HG03342 (cell line): ENCODE measurements around the gene MYL11.

Experiments used
- ATAC-seq: cut with Tn5 transposase; IDR thresholded peaks from one replicate; pipeline ENCODE4 v1.9.1; 2021; ENCODE audit warnings: mild to moderate bottlenecking, moderate library complexity; ENCODE audit not compliant: unreplicated experiment

Gene MYL11

DNA sequence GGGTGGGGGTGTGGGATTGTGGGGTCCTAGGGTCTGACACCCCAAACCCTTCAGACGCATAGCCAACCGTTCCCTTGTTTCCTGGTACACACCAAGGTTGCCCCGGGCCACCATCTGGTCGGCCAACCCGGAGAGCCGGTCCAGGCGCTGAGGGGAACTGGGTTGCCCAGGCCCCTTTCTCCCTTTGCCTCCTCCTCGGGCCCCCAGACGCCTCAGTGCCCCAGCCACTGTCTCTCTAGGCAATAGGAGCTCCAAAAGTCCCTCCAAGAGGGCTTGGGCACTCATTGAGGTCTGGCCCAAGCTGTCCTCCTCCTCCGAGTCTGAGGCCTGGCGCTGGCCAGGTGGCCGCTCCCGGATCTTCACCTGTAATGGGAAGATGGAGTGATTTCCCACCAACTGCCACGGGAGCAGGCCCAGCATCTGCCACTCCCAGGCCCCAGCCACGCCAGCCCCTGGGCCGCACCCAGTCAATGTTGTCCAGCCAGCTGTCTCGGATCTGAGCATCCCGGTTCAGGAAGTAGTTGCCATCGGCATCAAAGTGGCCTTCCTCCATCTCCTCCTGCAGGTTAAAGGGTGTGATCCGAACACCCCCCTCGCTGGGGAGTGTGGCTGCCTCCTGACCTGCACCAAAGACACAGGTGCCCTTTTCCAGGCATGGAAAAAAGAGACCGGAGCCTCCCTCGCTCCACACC lies 21.0 kb upstream of the MYL11 start:
- ATAC-seq, result no peak

- ATAC-seq, result no peak
Measured at GRCh38 chr16:30354423-30355143, 20.0 kb upstream of the MYL11 start.

- peak; percentile 60 for ATAC-seq
Measured at GRCh38 chr16:30355144-30355953, 19.3 kb upstream of the MYL11 start, which contains the start of gene CD2BP2. CD2BP2 (minus strand) TSS chr16:30355308; CDS start chr16:30354681, 627 bp downstream.

- no peak for ATAC-seq
Measured at GRCh38 chr16:30355954-30356308, 18.7 kb upstream of the MYL11 start.

- no peak for ATAC-seq
Measured at GRCh38 chr16:30356401-30357084, 18.1 kb upstream of the MYL11 start.

DNA sequence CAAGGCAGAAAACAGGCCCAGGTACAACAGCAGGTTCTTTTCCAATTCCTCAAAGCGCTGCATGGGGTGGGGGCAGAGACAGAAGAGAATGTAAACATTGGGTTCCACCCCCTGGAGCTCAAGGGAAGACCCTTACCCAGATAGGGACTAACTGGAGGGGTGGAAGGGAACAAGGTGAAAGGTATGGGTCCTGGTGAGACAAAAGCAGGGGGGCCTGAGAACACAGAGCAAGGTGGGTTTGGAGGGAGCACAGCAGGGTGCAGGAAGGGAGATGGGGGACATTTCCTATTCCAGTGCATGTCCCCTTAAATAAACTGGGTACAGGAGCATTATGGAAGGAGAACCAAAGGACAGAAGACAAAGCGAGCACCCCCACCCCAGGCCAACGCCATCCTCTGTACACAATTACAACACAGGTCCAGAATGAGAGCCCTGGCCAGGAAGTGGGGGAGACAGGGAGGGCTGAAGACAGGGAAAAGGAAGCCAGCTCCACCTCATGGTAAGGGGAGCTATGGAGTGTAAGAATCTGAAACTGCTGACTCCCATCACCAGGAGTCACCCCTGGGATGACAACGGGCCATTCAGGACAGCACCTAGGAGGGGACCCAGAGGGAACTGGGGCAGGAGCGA lies 17.4 kb upstream of the MYL11 start:
- no peak for ATAC-seq

GRCh38 chr16:30357715-30358576 lies 16.7 kb upstream of the MYL11 start:
- ATAC-seq, result no peak

DNA sequence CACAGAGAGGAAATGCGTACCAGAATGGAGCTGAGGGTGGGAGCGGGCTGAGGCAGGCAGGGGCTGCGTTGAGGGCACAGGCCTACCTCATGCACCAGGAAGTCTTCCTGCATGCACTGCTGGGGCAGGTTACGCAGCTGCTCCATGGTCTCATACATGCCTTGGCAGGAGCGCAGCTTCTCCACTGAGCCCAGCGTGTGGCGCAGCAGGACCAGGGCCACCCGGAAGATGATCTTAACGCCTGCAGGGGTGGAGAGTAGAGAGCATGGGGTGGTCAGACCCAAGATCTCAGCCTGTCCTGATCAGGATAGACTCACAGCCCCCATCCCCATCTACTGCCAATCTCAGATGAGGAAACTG lies 16.0 kb upstream of the MYL11 start:
- no peak for ATAC-seq

- ATAC-seq, result no peak
Measured at GRCh38 chr16:30358990-30359870, 15.4 kb upstream of the MYL11 start.

DNA sequence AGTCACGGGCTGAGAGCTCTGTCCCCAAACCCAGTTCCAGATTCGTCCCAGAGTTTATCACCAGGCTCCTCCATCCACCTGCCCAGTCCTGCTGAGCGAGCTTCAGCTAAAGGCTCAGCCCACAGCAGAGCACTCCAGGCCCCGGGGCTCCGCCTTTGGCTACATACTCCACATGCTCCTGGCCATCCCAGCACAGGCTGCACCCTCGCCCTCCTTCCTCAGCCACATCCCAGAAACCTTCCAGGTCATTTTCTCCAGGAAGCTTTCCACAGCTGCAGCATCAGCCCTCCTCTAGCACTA lies 14.8 kb upstream of the MYL11 start:
- ATAC-seq, result no peak

DNA sequence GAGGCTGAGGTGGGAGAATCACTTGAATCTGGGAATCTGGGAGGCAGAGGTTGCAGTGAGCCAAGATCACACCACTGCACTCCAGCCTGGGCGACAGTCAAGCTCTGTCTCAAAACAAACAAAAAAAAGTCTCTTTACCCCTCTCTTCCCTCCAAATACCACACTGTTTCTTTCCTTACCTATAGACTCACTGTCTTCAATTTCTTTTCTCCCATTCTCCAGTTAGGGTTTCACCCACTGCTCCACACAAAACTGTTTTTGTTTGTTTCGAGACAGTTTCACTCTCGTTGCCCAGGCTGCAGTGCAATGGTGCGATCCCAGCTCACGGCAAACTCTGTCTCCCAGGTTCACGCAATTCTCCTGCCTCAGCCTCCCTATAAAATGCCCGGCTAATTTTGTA lies 13.4 kb upstream of the MYL11 start:
- ATAC-seq, result no peak

DNA sequence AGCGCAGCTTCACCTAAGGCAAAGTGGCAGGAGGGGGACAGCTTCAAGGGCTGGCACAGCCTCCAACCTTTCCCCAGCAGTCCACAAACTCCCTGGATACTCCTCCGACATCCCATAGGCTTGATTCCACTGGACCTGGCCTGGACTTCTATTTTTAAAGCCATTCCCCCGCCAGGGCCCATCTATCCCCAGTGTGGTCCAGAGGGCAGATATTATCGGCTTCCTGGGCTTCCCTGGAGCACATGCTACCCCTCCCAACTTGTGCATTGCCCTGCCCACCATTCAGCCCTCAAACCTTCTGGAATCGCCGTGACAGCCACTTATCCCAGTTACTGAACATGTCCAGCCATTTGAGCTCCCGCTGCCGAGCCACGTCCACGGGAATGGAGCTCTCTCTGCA lies 9.4 kb upstream of the MYL11 start:
- ATAC-seq, result no peak

DNA sequence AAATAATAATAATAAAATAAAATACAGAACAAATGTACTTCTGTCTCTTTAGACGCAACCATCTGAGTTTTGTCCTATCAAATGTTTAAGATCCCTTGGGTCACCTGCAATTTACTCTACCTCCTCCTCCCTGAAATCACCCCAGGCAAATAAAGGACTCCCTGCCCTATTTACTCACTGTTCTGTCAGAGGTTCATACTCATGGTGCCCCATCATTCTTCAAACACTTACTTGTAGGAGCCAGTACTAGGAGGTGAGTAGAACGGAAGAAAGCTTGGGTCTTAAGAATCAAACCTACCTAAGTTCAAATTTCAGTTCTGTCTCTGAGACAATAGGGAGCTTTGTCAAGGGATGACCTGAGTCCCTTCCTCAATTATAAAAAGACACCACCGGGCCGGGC lies 8.1 kb upstream of the MYL11 start:
- no peak for ATAC-seq

- no peak for ATAC-seq
Measured at GRCh38 chr16:30367349-30368009, 7.1 kb upstream of the MYL11 start.

DNA sequence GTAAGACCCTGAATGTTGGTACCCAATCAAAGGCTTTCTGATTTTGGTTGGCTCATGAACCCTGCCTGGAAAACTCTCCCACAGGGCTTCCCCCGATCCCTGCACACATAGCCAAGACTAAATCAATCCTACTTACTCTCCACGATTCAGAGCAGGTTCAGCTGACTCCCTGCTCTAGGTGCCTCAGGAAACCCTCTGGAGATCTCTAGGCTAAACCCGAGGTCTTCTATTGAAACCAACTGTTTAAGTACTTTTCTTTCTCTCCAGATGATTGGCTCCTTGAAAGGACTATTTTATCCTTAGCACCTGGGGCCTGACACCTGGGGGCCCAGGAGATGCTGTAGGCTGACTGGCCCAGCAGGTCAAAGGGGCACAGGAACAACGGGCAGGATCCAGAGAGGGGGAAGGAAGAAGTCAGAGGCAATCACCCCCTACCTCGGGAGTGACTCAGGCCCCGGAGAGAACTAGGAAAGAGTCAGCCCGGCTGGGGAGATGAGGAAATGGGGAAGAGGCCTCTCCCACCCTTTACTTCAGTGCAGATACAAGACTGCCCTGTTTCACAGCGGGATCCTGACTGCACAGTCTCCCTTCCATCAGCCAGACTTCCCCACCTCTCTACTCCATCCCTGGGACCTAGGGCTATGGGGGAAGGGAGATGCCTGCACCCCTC lies 6.3 kb upstream of the MYL11 start:
- no peak for ATAC-seq

- no peak for ATAC-seq
Measured at GRCh38 chr16:30368792-30369090, 5.9 kb upstream of the MYL11 start.

DNA sequence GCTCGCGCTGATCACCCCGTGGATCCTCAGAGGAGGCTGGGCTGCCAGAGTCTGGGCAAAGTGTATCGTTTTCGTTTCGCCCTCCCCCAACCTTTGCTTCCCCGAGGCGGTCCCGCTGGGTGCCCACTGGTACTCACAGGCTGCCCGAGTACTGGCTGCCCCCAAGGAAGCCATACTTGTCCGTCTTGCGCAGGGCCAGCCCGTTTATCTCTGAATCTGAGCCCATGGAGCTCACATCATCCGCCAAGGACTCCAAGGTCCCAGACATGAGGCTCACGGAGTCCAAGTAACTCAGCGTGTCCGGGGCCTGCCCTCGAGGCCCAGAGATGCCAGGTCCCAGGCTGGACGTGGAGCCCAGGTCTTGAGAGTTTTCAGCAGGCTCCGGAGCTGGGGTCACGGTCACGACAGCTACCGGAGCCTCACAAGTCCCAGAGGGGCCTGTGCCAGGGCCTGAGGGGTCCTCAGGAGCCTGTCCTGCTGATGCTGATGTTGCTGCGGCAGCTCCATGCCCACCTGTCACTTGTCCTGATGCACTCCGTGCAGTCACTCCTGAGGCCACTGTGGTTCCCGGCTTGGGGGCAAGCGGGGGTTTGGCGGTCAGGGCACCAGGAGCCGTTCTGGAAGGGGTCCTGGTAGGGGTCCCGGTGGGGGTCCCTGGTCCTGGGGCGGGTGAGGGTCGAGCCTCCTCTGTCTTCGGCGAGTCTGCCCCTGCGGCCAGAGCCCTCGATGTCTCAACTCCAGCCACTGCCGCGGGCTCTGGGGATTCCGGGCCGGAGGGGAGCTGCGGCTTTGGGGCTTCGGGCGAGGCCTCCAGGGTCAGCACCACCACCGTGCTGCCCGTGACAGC lies 5.3 kb upstream of the MYL11 start:
- ATAC-seq, result no peak
